ENCODE results near the gene LITAF. TPM values are rescaled to one million over a fixed set of nuclear protein-coding genes. Genes with fewer than 3 reads are reported as not detected.

LITAF gene
- total RNA-seq, 1 donor from 2014 or later, result 42.5 TPM

DNA sequence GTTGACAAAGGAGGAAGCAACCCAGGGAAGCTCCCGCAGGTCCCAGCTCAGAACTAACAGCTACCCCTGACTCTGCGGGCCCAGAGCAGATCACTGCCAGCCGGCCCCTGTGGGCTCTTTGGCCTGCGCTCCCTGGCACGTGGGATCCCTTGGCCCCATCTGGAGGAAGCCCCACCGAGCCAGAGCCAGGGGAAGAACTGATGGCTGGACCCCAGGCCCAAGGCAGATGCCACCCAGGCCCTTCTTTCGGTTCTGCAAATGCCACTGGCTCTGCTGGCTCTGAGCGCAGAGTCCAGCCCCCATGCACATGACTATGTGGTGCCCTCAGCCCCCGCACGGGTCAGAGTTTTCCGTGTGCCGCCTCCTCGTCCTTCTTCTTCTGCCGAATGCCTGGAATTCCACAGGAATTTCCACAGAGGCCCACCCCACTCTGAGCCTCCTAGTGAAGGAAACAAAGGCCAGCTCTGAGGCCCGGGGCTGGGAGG is 45.8 kb upstream of the LITAF start:
- H3K9ac ChIP-seq, result no peak overlapping the region
- H3K4me2 ChIP-seq, result peak overlapping the region; percentile 48

DNA sequence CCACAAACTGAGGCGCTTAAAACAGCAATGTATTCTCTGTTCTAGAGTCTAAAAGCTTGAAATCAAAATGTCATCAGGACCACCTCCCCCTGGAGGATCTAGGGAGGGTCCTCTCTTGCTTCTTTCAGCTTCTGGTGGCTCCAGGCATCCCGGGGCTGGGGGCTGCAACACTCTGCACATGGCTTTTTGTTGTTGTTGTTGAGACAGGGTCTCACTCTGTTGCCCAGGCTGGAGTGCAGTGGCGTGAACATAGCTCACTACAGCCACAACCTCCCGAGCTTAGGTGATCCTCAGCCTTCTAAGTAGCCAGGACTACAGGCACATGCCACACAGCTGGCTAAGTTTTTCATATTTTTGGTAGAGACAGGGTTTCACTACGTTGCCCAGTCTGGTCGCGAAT is 44.5 kb upstream of the LITAF start:
- no peak for DNase-seq (ENCODE audit: low spot score)
- H3K27ac Mint-ChIP-seq, result no peak overlapping the region
- no peaks in the 10 kb centered on the region for H3K9me3 Mint-ChIP-seq
- Histone ChIP-seq H3K27ac (no peak overlapping the region), H3K9me3 (ENCODE audit: low read depth) (no peaks in the 10 kb centered on the region), H3K4me2 (no peak overlapping the region), H3K4me1 (peaks cover 19% of the 10 kb centered on the region), H3K9ac (no peak overlapping the region), H4K20me1 (ENCODE audit: low read depth) (no peaks in the 10 kb centered on the region), H2AFZ (replicated peaks) (no peak overlapping the region), H3K79me2 (ENCODE audit: low read depth) (no peaks in the 10 kb centered on the region), H3K36me3 (no peaks in the 10 kb centered on the region), H3K27me3 (peaks cover 6% of the 10 kb centered on the region), H3K4me3 (no peak overlapping the region), H3F3A (ENCODE audit: low read depth) (peaks cover 6% of the 10 kb centered on the region)
- no peaks in the 10 kb centered on the region for H3K36me3 Mint-ChIP-seq
- TF ChIP-seq EZH2phosphoT487 (IDR thresholded peaks at IDR 0.05) (no peak), EZH2 (IDR thresholded peaks at IDR 0.05) (no peak)
- TF ChIP-seq, protein P1, sequence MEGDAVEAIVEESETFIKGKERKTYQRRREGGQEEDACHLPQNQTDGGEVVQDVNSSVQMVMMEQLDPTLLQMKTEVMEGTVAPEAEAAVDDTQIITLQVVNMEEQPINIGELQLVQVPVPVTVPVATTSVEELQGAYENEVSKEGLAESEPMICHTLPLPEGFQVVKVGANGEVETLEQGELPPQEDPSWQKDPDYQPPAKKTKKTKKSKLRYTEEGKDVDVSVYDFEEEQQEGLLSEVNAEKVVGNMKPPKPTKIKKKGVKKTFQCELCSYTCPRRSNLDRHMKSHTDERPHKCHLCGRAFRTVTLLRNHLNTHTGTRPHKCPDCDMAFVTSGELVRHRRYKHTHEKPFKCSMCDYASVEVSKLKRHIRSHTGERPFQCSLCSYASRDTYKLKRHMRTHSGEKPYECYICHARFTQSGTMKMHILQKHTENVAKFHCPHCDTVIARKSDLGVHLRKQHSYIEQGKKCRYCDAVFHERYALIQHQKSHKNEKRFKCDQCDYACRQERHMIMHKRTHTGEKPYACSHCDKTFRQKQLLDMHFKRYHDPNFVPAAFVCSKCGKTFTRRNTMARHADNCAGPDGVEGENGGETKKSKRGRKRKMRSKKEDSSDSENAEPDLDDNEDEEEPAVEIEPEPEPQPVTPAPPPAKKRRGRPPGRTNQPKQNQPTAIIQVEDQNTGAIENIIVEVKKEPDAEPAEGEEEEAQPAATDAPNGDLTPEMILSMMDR (IDR thresholded peaks at IDR 0.05), result no peak
- peaks cover 13% of the 10 kb centered on the region for H3K4me1 Mint-ChIP-seq
- no peak overlapping the region for H3K4me3 Mint-ChIP-seq
- H3K27me3 Mint-ChIP-seq (ENCODE audit: insufficient read depth, low read depth), result peaks cover 2% of the 10 kb centered on the region

More for the DNA sequence above, 45.8 kb upstream of the LITAF start:
- peak; percentile 61 for DNase-seq (ENCODE audit: low spot score)
- Histone ChIP-seq H3K4me3 (no peak overlapping the region), H3K4me1 (peaks cover 19% of the 10 kb centered on the region), H3K27me3 (peaks cover 6% of the 10 kb centered on the region), H3K9me3 (ENCODE audit: low read depth) (no peaks in the 10 kb centered on the region), H3K79me2 (ENCODE audit: low read depth) (no peaks in the 10 kb centered on the region), H3K27ac (no peak overlapping the region), H3F3A (ENCODE audit: low read depth) (peaks cover 19% of the 10 kb centered on the region), H2AFZ (replicated peaks) (peak overlapping the region; percentile 85), H3K36me3 (no peaks in the 10 kb centered on the region), H4K20me1 (ENCODE audit: low read depth) (no peaks in the 10 kb centered on the region)
- Mint-ChIP-seq H3K4me1 (peaks cover 13% of the 10 kb centered on the region), H3K4me3 (no peak overlapping the region), H3K27ac (peak overlapping the region; percentile 76), H3K36me3 (no peaks in the 10 kb centered on the region), H3K27me3 (ENCODE audit: insufficient read depth, low read depth) (peaks cover 2% of the 10 kb centered on the region), H3K9me3 (no peaks in the 10 kb centered on the region)
- TF ChIP-seq, protein P1 (IDR thresholded peaks at IDR 0.05), result no peak
- TF ChIP-seq EZH2phosphoT487 (IDR thresholded peaks at IDR 0.05), result no peak
- no peak for TF ChIP-seq EZH2 (IDR thresholded peaks at IDR 0.05)

DNA sequence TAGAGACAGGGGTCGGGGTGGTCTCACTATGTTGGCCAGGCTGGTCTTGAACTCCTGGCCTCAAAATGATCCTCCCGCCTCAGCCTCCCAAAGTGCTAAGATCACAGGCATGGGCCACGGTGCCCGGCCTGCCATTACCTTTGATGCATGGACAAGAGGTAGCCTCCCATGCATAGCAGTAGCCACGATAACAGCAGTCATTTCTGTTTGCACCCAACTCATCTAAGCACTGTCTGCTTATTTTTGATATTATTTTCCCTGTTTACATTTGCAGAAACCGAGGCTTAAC is 44.0 kb upstream of the LITAF start:
- Histone ChIP-seq H3F3A (ENCODE audit: low read depth) (peaks cover 1% of the 10 kb centered on the region), H3K4me1 (peaks cover 15% of the 10 kb centered on the region), H3K27ac (no peak overlapping the region), H3K9ac (no peak overlapping the region), H2AFZ (replicated peaks) (no peak overlapping the region), H3K36me3 (no peaks in the 10 kb centered on the region), H3K4me2 (no peak overlapping the region), H3K4me3 (no peak overlapping the region), H3K79me2 (ENCODE audit: low read depth) (no peaks in the 10 kb centered on the region), H4K20me1 (ENCODE audit: low read depth) (no peaks in the 10 kb centered on the region), H3K27me3 (peaks cover 5% of the 10 kb centered on the region), H3K9me3 (ENCODE audit: low read depth) (no peaks in the 10 kb centered on the region)
- H3K4me1 Mint-ChIP-seq, result peaks cover 13% of the 10 kb centered on the region
- no peak for DNase-seq (ENCODE audit: low spot score)
- no peak overlapping the region for H3K27ac Mint-ChIP-seq
- no peak overlapping the region for H3K4me3 Mint-ChIP-seq
- peaks cover 2% of the 10 kb centered on the region for H3K27me3 Mint-ChIP-seq (ENCODE audit: insufficient read depth, low read depth)
- no peaks in the 10 kb centered on the region for H3K9me3 Mint-ChIP-seq
- H3K36me3 Mint-ChIP-seq, result no peaks in the 10 kb centered on the region
- no peak for TF ChIP-seq EZH2phosphoT487 (IDR thresholded peaks at IDR 0.05)
- TF ChIP-seq, protein P1 (IDR thresholded peaks at IDR 0.05), result no peak
- no peak for TF ChIP-seq EZH2 (IDR thresholded peaks at IDR 0.05)

All from neural progenitor cell (in vitro differentiated cells).